HG03108 (cell line): ENCODE data around the gene TRMT61A.
A peak's percentile ranks its signal among the peaks of the same experiment; 100 is the strongest.

Experiments
- ATAC-seq: cut with Tn5 transposase; IDR thresholded peaks from one replicate; pipeline ENCODE4 v1.9.1; 2021; ENCODE audit warnings: moderate library complexity; ENCODE audit not compliant: unreplicated experiment

The TRMT61A gene

DNA sequence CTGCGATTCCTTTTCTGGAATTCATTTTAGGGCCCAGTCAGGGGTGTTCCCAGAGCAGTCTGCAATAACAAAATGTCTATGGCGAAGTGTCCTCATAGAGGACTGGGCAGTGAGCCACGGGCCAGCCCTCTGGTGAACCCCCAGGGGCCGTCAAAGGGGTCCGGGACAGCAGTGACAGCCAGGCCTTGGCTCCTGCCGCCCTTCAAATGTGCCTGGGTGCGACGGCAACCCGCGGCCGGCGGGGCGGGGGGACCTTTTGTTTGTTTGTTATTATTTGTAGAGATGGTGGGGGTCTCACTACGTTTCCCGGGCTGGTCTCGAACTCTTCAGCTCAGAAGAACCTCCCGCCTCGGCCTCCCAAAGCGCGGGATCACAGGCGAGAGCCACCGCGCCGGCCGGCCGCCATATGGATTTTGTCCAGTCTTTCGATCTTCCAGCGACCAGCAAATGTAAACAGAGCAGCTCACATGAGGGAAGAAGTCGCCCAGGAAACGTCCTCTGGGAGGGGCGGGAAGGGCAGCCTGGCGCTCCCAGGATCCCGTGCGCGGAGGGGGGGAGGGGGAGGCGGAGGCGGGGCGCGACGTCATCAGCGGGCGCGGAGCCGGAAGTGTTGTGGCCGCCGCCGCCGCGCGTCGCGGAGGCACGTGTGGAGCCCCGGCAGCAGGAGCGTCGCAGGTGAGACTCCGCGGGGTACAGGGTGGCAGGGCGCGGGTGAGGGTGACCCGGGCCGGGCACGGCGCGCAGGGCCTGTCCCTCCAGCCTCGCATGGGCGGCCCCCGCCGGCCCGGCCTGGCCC, at the start of gene TRMT61A:
Gene TRMT61A (plus strand): TSS at position 610 of the 796 bp plus-strand sequence. CDS start 783 bp downstream, outside the sequence.
- peak; percentile 33 for ATAC-seq

DNA sequence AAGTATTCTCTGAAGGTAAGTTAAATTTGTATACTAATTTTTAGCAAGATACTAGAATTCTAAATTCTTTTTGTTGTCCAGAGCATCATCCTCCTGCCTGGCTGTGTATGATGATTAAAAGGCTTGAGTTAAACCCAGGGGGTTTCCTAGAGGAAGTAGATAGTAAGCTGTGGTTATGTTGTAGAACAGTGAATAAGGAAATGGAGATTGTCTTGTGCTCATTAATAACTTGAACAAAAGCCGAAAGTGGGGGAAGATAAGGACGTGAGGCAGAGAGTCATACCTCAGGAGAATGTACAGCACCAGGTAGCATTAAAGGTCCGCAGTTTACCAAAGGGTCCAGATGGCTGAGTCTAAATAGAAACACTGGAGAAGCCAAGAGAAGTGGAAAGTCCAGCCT, 48.4 kb upstream of the TRMT61A start:
- ATAC-seq = peak; percentile 91

DNA sequence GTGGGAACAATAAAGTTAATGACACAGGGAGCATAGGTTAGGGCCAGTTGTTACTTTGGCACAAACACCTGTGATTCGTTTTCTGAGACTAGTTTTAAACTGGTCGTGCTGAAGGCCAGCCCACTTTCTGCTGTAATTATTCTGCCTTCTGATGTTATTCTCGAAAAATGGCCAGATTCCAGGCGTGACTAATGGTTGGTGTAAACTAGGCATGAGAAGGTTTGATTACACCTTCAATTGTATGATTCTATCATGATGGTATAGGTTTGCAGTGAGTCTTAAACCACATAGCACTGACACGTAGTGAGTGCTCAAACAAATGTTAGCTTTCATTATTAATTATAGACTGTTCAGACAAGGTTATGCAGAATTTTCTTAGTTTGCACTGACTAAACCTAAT, 45.4 kb upstream of the TRMT61A start:
- no peak for ATAC-seq

DNA sequence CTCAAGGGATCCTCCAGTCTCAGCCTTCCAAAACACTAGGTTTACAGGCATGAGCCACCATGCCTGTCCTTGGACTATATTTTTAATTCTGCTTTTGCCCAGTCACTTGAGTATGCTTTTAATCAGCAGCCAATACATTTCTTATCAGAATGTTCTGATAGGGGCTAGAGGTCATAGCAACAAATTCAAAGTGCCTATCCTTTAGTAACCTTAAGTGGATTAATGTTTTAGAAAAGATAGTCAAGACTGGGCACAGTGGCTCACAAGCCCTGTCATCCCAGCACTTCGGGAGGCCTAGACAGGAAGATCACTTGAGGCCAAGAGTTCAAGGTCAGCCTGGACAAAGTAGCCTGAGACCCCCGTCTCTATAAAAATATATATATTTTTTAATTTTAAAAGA, 43.5 kb upstream of the TRMT61A start:
- no peak for ATAC-seq

DNA sequence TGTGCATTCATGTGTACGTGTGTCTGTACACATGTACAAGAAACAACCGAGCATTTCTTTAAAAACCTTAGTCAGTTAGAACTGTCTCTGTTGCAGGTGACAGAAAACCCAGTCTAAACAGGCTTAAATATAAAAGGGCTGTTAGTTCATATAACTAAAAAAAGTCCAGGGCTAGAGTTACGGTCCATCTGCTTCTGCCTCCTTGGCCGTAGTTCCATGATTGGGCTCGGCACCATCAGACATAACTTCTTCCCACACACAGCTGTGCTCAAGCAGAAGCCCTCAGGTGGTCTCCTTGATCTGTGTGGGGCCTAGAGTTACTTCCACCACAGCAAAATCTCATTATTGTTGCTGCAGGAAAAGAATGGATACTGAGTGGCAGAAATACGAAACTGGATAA, 40.9 kb upstream of the TRMT61A start:
- ATAC-seq = no peak

DNA sequence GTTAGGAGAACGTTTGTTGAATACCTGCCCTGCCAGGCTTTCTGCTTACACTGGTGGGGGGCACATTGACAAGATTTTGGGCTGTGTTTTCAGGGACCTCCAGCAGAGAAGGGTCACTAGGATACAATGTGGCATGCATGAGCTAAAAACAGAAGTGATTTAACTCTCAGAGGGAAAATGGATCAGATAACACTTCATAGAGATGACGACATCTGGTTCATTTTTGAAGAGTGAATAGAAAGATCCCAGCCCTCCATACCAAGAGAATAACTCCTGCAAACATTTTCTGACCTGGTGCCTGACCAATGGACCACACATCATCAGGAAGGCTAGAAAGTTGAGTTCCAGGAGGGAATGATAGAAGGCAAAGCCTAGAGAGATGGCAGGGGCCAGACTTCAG, 40.0 kb upstream of the TRMT61A start:
- no peak for ATAC-seq

DNA sequence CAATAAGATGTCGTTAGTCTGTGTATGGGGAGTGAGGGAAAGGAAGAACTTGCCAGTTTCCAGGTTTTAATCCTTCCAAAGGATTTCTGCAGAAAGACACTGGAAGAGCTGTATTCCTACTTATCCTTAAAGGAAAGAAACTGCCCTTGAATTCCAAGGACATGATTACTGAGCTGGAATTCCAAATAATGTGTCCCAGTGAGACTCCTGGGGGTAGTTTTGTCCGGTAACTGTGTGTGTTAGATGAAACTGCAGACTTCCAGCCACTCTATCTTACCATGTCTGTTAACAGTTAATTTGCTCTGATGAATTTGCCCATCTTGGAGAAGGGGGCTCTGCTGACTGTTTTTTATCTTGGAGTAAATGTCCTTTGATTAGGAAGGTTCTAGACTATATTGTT, 39.4 kb upstream of the TRMT61A start:
- ATAC-seq = no peak

DNA sequence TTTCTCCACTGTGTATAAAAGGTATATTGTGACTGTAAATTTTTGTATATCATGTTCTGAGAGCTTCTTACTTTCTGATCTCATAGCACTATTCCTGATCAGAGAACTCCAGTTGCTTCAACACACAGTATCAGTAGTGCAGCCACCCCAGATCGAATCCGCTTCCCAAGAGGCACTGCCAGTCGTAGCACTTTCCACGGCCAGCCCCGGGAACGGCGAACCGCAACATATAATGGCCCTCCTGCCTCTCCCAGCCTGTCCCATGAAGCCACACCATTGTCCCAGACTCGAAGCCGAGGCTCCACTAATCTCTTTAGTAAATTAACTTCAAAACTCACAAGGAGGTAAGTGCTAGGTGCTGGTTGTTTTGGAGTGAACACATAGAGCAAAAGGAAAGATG, 37.3 kb upstream of the TRMT61A start:
- ATAC-seq = no peak

DNA sequence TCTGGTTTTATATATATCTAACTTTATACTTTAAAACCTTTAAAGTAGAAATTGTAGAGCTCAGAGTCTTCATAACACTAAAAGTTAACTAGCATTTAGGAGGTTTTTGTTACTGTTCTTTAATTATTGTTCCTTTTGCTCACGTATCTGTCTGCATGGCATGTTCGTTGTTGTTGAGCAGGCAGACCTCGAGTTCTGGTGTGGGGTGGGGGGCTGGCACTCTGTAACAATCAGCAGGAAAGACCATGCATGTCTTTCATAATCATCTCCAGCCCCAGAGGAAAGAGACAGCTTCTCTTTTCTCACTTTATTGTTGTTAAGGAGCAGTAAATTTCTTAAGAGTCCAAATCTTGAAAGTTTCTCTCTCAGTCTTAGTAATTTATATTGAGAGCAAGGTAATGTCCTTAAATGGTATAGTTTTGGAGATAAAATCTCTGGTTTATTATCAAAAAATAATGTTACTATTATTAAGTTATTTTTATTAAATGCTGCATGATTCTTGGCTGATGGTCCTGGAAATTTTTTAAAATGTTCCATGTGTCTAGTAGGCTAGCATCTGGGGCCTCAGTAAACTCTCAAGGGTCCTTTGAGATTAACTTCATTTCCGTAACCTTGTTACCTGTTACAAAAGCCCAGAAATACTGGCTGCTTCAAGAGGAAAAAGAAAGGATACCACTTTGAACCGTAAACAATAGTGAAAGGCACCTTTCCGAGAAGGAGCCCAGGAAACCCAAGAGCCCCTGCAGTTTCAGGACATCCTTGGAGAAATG, 36.7 kb upstream of the TRMT61A start:
- ATAC-seq = no peak

DNA sequence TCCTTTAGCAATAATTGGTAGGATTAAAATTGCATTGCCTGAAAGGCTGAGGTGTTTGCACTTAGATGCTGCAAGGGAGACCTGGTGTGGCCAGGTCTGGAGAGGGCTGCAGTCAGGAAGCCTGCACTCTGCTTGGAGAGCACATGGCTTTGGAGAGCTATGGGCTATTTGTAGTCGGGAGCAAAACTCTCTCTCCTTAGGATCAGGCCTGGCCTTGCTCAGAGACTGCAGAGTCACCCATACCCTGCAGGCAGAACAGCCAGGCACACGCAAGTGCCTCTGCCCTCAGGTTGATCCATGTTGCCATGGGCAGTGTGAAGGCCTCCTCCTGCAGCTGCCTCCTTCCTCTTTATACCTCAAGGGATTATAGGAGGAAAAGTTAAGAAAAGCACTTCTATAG, 33.1 kb upstream of the TRMT61A start:
- no peak for ATAC-seq

DNA sequence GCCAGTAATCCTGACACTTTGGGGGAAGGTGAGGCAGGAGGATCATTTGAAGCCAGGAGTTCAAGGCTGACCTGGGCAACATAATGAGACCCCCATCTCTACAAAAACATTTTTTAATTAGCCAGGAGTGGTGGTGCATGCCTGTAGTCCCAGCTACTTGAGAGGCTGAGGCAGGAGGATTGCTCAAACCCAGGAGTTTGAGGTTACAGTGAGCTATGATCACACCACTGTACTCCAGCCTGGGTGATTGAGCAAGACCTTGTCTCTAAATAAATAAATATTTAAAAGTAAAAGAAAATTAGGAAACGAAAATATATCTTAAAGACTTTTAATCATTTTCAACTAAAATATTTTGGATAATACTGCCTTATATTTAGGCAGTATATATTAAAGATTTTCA, 32.2 kb upstream of the TRMT61A start:
- ATAC-seq = no peak

DNA sequence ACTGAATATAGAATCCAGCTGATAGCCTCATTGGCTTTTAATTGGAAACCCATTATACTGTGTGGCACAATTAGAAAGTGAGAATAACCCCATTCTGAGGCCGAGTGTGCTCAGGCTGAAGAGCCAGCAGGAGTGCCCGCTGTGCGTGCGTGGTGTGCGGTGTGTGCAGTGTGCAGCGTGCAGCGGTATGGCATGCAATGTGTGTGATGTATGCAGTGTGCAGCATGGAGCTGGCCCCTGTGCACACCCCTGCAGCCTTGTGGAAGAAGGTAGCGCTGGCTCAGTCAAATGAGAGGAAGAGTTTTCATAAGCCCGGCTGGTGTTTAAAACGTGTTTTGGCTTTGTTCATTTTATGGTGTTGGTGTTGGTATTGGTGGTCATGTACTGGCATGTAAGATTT, 29.3 kb upstream of the TRMT61A start:
- ATAC-seq = no peak

DNA sequence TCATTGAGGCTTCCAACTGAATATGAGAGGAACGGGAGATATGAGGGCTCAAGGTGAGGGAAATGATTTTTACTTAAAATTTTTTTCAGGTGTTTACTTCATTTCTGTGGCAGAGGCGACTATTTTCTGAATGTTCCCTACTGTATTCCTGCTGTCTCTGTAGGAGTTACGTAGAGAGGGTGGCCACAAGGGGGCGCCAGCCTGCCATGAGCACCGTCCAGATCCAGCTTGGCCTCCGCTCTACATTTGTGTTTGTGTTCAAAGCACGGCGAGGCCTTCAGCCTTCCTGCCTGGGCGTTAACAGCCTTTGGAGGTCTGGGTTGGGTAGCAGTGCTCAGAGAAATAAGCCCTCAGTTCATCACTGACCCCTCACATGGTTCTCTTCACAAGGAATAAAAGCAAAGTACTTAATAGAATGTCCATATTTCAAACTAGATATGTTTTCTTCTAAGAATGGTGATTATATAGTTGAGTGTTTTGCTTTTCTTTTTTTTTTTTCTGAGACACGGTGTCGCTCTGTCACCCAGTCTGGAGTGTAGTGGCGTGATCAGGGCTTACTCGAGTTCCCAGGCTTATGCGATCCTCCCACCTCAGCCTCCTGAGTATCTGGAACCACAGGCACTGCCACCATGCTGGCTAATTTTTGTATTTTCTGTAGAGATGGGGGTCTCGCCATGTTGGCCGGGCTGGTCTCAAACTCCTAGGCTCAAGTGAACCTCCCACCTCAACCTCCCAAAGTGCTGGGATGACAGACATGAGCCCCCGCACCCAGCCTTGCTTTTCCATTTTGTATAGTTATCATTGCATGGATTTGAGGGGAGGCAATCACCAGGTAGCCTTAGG, 28.6 kb upstream of the TRMT61A start:
- no peak for ATAC-seq

DNA sequence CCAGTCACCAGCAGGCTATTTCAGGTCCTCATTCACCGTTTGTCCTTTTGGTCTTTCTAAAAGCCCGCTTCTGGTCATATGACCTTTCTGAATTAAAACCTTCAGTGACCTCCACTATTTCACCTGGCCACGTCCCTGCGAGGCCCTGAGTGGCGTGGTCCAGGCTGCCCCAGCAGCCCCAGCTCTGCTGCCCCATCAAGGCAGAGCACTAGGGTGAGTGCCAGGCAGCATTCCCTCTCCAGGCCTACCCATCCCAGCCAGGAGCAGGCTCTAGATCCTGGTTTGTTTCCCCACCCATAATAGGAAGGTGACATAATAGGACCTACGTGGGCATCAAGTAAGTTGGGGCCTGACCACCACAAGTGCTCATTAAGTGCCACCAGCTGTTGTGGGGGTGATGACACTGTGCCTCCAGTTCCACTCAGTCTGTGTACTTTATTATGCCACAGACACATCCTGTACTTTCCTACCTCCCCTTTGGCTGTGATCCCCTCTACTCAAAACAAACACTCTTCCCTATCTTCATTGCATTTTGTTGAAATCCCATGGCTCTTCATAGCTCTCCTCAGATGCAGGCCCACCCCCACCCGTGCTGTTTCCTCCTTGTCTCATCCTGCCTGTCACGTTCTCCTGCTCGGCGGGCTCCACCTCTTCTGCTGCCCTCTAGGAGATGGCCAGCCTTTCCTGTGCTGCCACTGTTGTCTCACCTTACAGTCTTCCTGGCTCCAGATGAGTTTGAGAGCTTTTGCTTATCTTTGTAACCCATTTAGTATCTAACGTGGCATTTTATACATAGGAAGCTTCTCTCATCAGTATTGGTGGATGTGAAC, 27.7 kb upstream of the TRMT61A start:
- ATAC-seq = no peak

DNA sequence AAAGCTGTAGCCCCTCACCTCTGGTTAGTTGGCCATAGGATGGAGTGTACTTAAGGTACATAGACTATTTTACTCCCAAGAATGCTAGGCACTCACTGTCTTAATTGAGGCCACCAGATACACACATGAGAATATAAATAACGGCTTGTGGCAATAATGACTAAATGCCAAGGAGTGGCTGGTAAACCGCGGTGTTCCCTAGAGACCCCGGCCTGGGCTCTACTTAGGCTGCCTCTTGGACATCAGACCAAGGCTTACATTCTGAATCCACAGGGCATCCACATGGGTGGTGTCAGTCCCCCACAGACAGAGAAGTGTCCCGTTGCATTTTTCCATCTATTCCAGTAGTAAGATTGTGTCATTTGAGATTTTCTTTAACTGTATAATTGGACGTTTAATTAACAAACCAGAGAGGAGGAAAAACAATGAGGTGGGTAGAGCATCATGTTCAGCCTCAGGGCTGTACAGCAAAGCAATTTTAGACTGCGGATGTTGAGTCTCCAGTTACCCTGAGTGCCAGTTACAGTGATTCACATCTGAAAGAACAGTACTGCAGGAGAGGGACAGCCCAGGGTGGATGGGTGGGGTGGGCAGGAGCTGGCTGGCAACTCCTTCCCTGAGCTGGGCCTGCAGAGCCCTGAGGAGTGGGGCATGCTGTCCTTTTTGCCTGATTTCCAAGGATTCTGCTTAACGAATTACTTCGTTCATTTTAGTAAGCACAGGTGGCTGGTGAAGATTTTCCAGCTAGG, 26.9 kb upstream of the TRMT61A start:
- ATAC-seq = no peak

DNA sequence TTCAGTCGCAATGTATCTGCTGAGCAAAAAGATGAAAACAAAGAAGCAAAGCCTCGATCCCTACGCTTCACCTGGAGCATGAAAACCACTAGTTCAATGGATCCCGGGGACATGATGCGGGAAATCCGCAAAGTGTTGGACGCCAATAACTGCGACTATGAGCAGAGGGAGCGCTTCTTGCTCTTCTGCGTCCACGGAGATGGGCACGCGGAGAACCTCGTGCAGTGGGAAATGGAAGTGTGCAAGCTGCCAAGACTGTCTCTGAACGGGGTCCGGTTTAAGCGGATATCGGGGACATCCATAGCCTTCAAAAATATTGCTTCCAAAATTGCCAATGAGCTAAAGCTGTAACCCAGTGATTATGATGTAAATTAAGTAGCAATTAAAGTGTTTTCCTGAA, 26.1 kb upstream of the TRMT61A start:
- ATAC-seq = no peak

DNA sequence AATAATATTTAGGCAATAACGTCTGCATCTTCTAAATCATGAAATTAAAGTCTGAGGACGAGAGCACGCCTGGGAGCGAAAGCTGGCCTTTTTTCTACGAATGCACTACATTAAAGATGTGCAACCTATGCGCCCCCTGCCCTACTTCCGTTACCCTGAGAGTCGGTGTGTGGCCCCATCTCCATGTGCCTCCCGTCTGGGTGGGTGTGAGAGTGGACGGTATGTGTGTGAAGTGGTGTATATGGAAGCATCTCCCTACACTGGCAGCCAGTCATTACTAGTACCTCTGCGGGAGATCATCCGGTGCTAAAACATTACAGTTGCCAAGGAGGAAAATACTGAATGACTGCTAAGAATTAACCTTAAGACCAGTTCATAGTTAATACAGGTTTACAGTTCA, 25.7 kb upstream of the TRMT61A start:
- ATAC-seq = no peak

DNA sequence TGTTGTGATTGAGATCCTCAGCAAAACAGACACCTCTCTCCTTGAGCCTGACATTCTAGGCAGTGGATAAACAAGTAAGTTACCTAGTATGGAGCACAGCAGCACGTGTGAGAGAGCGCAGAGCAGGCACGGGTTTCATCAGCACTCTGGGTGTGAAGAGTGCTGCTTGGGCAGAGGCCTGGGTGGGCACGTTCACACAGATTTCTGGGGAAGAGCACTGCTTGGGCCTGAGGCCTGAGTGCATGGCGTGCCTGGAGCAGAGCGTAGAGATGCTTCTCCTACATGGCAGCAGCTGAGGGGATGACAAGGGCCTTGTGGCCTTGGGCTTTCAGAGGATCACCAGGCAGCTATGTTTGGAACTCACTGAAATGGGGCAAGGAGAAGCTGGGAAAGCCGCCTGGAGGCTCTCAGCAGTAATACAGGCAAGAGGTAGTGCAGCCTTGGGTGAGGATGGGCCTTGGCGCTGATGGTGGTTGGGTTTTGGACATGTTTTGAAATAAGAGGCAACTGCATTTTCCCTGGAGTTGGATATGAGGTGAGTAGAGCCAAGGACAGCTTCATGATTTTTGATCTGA, 23.9 kb upstream of the TRMT61A start:
- no peak for ATAC-seq

DNA sequence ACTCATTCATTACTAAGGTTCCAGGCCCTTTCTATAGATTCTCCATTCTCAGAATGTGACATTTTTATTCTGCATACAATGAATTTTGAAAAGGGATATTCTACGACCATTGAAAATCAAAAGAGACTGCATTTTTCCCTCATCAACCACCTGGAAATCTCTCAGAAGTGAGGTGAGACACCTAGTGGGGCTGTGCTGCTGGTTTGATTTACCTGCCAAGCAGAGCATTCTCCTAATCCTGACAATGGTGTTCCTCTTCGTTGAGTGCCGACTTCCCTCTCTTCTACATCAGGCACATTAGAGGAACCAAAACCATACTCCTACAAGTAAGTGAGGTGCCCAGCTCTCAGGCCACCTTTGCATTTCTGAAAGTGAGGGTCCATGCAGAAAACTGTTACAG, 21.2 kb upstream of the TRMT61A start:
- no peak for ATAC-seq
